Right ventricle myocardium inferior (tissue), 1 donor: ENCODE data around the gene PARP3. TPM values are rescaled to one million over a fixed set of nuclear protein-coding genes. Genes with fewer than 3 reads are reported as not detected.

ENCODE experiments used
- ATAC-seq: fragments of 200-7000 bp; cut with Tn5 transposase; one replicate; pipeline ENCODE4 v1.9.1; 2020; ENCODE audit warnings: mild to moderate bottlenecking, moderate library complexity
- DNase-seq: peaks from one replicate; pipeline ENCODE4 v3.0.0; 2021; ENCODE audit errors: missing footprints
- intact Hi-C: fragments of 100-400 bp; cut with DNase I; formaldehyde crosslinking; loops from one replicate; pipeline ENCODE4 v1.11.0; 2022
- total RNA-seq: library from RNA; stranded (reverse); fragmentation: NEBNext Ultra II Directional; extraction: Animal tissue kit (Norgen Biotek cat#: 25700); gene quantifications from one replicate; pipeline ENCODE4 v1.2.1, GENCODE V29; 2021
- donor health status: DM: no; HTN: yes; CAD: no; lungs with severe emphysema.

Gene PARP3
- total RNA-seq, 1 donor from 2014 or later = 17.6 TPM

DNA sequence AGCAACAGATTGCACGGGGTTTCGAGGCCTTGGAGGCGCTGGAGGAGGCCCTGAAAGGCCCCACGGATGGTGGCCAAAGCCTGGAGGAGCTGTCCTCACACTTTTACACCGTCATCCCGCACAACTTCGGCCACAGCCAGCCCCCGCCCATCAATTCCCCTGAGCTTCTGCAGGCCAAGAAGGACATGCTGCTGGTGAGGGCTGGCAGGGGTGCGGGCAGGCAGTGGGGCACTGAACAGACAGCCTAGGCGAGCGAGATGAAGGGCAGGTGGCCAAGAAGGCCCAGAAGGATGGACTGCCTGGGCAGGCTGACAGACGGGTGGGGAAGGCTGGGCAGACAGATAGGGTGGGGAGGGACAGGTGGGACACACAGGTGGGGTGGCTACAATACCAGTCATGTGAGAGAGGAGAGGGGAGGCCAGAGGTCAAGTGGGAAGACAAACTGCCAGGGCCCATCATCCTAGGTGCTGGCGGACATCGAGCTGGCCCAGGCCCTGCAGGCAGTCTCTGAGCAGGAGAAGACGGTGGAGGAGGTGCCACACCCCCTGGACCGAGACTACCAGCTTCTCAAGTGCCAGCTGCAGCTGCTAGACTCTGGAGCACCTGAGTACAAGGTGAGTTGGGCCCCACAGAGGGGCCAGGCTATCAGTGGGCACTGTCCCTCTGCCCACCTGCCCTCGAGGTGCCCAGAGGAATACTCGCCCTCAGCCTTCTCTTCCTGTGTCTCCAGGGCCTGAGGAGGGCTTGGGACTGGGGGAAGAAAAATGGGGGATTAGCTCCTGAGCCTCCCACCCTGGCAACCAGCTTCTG is 3.1 kb downstream of the PARP3 start:
- intact Hi-C loops = no loop called here
- no peak for ATAC-seq
- DNase-seq = no peak

DNA sequence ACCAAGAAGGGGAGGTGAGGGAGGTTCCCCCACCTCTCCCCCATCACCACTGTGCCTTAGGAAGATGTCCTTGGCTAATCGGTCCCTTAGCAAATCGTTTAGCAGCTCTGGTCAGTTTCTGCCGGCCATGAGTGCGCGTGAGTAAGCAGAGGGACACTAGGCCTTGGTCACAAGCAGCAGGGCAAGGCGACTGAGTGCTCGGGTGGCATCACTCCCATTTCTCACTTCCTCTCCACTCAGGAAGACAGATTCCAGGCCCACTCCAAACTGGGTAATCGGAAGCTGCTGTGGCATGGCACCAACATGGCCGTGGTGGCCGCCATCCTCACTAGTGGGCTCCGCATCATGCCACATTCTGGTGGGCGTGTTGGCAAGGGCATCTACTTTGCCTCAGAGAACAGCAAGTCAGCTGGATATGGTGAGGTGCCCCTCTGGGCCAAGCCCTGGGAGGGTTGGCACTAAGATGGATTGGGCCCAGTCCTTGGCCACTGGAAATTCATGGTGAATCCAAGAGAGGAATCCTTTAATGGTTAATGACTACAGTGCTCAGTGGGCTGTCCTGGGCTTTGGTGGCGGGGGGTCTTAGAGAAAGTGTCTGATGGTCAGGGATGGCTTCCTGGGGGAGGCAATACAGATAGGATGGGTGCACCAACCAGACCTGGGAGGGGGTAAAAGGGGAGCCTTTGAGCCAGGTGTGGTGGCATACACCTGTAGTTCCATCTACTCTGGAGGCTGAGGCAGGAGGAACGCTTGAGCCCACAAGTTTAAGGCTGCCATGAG is 4.0 kb downstream of the PARP3 start:
- no peak for ATAC-seq
- no peak for DNase-seq
- intact Hi-C loops = no loop called here

DNA sequence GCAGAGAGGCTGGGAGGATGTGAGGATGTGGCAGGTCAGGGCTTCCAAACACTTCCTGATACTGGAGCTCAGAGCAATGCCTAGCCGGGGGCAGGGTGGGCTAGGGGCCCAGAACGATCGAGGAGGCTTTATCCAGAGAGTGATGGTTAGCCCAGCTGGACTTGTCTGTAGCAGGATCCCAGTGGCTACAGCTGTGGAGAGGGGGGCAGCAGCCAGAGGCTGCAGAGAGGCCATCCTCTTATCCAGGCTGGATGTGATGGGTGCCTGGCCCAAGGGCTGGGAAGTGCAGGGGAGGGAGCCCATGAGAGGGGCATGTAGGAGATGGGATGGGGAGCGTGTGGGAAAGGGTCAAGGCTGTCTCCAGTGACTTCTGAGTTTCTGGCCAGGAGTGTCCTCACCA is 4.6 kb downstream of the PARP3 start:
- DNase-seq = no peak
- intact Hi-C loops = no loop called here

DNA sequence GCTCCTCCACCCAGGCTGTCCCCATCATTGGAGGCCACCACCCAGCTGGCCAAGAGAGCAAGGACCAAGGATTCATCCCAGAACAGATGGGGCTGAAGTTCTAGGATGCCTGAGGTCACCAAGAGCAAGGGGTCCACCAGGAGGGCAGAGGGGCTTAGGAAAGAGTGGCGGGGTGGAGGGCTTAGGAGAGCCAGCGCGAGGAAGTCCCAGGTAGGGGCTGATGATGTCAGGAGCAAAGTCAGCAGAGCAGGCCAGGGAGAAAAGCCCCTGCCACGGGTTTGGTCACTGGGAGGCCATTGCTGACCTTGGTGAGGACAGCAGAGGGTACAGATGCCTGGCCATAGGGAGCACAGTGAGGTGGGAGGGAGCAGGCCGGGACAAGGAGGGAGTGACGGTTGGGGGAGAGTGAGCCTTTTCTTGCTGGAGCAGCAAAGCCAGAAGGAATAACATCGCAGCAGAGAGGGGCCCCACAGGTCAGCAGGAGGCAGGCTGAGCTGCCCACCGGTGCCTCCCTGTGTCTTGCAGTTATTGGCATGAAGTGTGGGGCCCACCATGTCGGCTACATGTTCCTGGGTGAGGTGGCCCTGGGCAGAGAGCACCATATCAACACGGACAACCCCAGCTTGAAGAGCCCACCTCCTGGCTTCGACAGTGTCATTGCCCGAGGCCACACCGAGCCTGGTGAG is 5.2 kb downstream of the PARP3 start:
- ATAC-seq (no peak), DNase-seq (no peak)
- intact Hi-C loops = no loop called here

More for the DNA sequence above, 4.6 kb downstream of the PARP3 start:
- no peak for ATAC-seq

DNA sequence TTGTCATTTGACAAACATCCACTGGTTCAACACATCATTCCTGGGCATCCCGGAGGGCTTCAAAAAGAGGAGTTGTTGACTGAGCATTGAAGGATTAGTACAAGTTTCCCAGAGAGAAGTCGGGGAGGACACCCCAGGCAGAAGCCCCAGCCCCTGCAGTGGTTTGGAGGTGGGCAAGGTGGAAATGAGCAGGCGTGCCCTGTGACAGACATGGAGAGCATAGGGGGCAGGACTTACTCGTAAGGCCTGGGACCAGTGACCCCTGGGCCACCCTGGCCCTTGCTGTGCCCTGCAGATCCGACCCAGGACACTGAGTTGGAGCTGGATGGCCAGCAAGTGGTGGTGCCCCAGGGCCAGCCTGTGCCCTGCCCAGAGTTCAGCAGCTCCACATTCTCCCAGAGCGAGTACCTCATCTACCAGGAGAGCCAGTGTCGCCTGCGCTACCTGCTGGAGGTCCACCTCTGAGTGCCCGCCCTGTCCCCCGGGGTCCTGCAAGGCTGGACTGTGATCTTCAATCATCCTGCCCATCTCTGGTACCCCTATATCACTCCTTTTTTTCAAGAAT is 5.9 kb downstream of the PARP3 start:
- ATAC-seq = no peak
- no peak for DNase-seq
- intact Hi-C loops = no loop called here

DNA sequence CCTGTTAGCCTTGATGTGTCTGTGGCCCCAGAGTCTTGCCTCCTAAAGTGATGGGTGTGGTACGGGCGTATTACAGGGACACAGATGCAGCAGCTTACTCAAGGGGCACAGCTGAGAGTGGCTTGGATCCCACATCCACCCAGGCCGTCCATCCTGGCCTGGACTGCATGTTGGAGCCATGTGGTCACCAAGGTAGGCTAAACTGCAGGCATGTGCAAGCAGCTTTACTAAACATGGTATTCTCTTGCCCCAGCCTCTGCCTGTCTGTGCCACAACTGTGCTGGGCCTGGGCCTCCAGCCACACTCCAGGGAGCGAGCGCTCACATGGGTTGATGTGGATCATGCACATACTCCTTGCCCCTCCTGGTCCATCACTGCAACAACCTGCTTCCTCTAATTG is 7.0 kb downstream of the PARP3 start:
- ATAC-seq (no peak), DNase-seq (no peak)
- intact Hi-C loops = no loop called here

DNA sequence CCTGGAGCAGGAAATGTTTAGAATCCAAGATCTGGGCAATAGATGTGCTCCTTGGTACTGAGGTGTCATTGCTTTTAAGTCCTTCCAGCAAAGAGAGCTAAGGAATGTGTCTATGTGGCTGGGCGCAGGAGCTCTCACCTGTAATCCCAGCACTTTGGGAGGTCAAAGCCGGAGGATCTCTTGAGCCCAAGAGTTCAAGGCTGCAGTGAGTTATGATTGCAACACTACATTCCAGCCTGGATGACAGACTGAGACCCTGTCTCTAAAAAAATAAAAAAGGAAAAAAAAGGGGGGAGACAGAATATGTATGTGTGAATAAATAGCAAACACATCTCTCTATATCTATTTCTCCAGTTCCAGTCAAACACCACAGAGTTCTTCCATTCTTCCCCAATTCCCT is 8.7 kb downstream of the PARP3 start:
- no peak for ATAC-seq
- DNase-seq = peak; percentile 0
- intact Hi-C loops = no loop called here

DNA sequence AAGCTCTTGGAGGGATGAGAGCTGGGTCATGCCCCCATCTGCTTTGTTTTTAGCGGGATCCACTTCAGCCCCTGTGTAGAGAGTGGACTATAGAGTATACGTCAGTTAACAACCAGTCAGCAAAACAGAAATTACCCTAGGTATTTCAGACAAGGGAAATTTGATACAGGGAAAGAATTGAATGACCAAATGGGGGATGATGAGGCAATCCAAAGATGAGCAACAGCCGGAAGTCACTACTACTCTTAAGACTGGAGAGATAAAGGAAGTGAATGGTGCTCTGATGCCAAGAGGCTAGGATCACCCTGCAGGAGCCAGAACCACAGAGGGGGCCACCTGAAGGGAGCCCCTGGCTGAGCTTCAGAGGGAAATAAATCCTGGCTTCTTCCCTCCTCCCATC is 11.3 kb downstream of the PARP3 start:
- intact Hi-C loops = no loop called here

DNA sequence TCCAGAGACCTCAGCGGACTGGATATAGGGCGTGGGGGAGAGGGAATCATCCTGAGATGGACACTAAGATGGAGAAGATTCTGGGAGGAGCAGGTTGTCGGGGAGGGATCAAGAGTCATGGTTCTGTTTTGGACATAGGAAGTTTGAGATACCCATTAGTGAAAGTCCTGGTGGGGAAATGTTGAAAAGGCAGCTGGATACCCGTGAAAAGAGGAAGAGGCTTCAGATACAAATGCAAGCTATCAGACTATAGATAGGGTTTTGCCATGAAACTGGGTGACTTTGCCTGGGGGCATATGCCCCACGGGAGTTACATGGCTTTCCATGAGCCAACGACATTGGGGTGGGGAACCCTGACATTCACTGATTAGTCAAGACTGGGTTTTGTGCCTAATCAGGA is 11.9 kb downstream of the PARP3 start:
- DNase-seq (no peak), ATAC-seq (no peak)
- intact Hi-C loops = no loop called here

More for the DNA sequence above, 11.3 kb downstream of the PARP3 start:
- ATAC-seq (no peak), DNase-seq (no peak)

DNA sequence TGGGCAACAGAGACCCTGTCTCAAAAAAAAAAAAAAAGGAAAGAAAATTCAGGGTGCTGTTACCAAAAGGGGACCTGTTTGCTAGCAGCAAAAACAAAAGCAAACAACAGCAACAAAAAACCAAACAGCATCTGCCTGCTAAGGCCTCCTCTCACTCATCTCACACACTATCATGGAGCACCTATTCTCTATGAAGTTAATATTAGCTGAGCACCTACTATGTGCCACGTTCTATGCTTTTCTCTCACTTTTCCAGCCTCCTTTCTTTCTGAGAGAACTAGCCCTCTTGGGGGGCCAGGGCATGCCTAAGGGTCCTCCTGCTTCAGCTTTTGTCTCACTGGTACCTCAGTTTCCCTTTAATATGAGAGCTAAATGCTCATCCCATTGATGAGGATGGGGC is 12.6 kb downstream of the PARP3 start:
- ATAC-seq = no peak
- intact Hi-C loops = no loop called here
- no peak for DNase-seq

DNA sequence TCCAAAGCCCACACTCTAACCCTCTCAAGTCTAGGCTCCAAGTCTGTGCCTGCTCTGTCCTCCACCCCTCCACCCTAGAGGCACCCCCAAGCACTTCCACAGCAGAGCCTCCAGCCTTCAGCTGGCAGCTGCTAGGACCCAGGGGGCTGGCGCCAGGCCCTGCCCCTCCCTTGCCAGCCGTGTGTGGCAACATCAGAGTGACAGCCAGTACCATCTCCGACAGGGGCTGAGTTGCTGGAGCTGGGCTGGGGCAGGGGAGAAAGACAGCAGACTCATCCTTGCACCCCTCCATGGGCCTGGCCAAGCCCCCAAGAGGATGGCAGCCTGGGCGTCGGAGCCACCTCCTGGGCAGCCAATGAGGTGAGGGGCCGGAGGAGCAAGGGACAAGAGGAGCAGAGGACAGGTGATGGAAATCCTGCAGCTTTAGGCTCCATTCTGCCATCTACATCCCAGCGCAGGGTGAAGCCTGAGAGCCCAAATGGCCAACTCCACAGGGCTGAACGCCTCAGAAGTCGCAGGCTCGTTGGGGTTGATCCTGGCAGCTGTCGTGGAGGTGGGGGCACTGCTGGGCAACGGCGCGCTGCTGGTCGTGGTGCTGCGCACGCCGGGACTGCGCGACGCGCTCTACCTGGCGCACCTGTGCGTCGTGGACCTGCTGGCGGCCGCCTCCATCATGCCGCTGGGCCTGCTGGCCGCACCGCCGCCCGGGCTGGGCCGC is 13.2 kb downstream of the PARP3 start, which contains the start of gene GPR62:
TSS of gene GPR62 (plus strand) at position 207 of the 718 bp plus-strand sequence. CDS start at position 479, 272 bp downstream.
- ATAC-seq (no peak), DNase-seq (peak; percentile 63)
- intact Hi-C loops = no loop called here

DNA sequence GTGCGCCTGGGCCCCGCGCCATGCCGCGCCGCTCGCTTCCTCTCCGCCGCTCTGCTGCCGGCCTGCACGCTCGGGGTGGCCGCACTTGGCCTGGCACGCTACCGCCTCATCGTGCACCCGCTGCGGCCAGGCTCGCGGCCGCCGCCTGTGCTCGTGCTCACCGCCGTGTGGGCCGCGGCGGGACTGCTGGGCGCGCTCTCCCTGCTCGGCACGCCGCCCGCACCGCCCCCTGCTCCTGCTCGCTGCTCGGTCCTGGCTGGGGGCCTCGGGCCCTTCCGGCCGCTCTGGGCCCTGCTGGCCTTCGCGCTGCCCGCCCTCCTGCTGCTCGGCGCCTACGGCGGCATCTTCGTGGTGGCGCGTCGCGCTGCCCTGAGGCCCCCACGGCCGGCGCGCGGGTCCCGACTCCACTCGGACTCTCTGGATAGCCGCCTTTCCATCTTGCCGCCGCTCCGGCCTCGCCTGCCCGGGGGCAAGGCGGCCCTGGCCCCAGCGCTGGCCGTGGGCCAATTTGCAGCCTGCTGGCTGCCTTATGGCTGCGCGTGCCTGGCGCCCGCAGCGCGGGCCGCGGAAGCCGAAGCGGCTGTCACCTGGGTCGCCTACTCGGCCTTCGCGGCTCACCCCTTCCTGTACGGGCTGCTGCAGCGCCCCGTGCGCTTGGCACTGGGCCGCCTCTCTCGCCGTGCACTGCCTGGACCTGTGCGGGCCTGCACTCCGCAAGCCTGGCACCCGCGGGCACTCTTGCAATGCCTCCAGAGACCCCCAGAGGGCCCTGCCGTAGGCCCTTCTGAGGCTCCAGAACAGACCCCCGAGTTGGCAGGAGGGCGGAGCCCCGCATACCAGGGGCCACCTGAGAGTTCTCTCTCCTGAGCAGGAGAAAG is 14.0 kb downstream of the PARP3 start:
- peak; percentile 79 for ATAC-seq
- DNase-seq = peak; percentile 78
- intact Hi-C loops = no loop called here

DNA sequence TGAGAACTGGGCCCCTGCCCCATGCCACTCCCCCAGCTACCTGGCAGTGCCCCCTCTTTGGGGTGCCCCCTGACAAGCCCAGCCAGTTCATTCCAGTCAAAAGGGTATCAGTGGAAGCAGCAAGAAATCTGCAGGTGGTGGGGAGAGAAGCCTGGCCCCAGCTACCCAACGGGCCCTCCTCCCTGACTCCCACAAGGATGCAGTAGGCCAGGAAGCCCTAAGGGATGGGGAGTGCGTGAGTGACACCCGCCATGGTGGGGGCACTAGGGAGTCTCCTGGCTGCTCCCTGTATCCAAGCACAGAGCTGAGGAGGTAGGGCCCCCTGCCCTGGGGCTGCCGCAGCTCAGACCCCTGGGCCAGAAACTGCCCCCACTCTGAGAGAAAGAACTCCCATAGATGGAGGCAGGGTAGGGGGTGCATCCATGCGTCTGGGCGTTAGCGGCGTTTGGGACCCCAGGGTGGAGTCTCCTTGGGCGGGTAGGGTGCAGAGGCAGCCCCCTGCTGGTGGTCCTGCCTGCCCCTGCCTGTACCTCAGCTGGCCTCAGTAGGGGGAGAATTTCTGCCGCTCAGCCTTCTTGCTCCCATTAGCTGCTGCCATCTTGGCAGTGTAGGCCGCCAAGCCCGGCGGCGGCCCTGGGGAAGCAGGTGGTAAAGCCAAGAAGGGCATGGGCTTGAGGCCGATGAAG is 15.5 kb downstream of the PARP3 start:
- DNase-seq (peak; percentile 58), ATAC-seq (no peak)
- intact Hi-C loops = no loop called here

DNA sequence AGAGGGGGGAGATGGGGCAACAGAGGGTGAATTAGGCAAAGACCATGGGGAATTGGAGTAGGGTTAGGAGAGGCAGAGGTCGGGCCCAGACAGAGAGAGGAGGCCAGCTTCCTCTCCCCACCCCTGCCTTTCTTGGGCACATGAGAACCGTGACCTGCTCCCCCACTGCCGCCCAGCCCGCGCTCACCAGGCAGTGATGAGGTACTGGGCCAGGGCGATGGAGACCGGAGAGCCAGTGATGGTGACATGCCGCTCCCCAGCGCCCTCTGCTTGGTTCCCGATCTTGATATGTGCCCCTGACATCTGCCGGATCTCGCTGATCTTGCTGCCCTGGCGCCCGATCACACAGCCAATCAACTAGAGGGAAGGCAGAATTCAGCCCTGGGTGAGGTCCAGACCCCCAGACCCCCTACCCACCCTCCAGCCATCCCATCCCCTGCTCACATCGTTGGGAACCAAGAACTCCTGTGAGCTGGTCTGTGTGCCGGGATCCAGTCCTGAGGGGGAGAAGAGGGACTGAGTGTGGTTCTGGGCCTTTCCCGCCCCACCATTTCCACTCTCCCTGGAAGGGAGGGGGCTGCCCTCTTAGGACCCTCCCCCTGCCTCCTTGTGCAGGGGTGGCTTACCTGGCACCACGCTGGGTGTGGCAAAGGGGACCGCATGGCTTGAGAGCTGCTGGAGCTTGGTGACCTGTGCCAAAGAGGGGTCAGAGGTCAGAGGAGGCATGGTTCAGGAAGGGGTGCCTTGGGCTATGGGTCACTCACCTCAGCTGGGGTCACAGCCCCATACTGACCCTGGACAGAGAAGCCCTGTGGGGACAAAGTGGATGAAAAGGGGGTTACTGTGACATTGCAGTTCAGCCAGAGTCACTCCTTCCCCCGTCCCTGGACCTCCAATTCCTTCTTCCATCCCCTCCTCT is 16.7 kb downstream of the PARP3 start:
- ATAC-seq (no peak), DNase-seq (peak; percentile 46)
- intact Hi-C loops = no loop called here

DNA sequence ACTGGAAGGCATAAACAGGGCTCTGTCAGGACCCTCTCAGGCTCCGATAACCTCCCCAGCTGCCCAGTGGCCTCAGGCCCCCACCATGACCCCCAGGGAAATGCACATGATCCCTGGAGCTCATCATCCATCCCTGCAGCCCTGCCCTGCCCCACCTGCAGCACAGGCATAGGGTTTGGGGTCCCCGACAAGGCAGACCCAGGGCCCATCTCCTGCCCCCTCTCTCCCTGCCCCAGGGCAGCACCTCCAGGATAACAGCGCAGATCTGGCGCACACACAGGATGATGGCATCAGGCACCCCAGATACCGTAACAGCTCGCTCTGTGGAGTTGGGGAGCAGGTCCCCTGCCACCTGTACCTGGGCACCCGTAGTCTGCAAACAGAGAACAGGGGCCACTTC is 17.5 kb downstream of the PARP3 start:
- DNase-seq (peak; percentile 30), ATAC-seq (no peak)
- intact Hi-C loops = no loop called here

DNA sequence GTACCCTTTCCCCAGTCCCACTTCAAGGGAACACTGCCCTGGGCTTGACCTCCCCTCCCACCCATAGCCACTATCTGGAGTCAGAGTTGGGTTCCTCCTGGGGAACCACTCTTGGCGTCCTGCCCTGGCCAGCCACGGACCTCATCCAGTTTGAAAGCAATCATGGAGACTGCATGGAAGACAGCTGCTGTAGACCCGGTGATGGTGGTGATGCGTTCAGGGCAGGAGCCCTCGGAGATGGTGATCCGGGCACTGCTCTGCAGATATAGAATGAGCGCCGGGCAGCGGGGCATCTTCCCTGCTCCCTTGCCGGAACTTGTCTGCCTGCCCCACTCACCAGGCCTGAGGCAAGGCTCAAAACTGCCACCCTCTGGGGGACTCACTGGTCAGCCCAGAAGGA is 18.2 kb downstream of the PARP3 start:
- ATAC-seq = no peak
- peak; percentile 50 for DNase-seq
- intact Hi-C loops = no loop called here
